Neural cell (in vitro differentiated cells): ENCODE results near the gene CCNK. TPM values are rescaled to one million over a fixed set of nuclear protein-coding genes. Genes with fewer than 3 reads are reported as not detected.

Experiments used
- H2AFZ ChIP-seq: fragments of 200-600, 300-800 bp; sonication (generic), shearing (Covaris generic); 2 replicates; pipeline ENCODE4 v1.6.0; 2014; ENCODE audit warnings: low read depth, mild to moderate bottlenecking, antibody characterized with exemption, low read length, moderate library complexity
- H3F3A ChIP-seq: fragments of 200-600 bp; shearing (Covaris generic); 2 replicates; pipeline ENCODE4 v1.6.1; 2016; ENCODE audit warnings: mild to moderate bottlenecking, moderate library complexity, mixed read lengths, antibody characterized with exemption, low read length; ENCODE audit not compliant: insufficient read depth, poor library complexity, severe bottlenecking
- H3K27ac ChIP-seq: fragments of 200-600, 300-800 bp; sonication (generic), shearing (Covaris generic); 2 replicates; pipeline ENCODE4 v1.5.1; 2014; ENCODE audit warnings: mild to moderate bottlenecking, low read length, moderate library complexity
- H3K27me3 ChIP-seq: fragments of 300-800, 200-600 bp; sonication (generic), shearing (Covaris generic); 2 replicates; pipeline ENCODE4 v1.6.0; 2014; ENCODE audit warnings: mild to moderate bottlenecking, low read depth, low read length, moderate library complexity; ENCODE audit not compliant: insufficient read depth
- H3K36me3 ChIP-seq: fragments of 300-800, 200-600 bp; sonication (generic), shearing (Covaris generic); 2 replicates; pipeline ENCODE4 v1.5.1; 2014; ENCODE audit warnings: mild to moderate bottlenecking, antibody characterized with exemption, low read length, moderate library complexity; ENCODE audit not compliant: insufficient read depth
- H3K4me2 ChIP-seq: fragments of 300-800, 200-600 bp; sonication (generic), shearing (Covaris generic); 2 replicates; pipeline ENCODE4 v1.6.0; 2014; ENCODE audit warnings: mild to moderate bottlenecking, low read length
- H3K4me3 ChIP-seq: fragments of 300-800, 200-600 bp; sonication (generic), shearing (Covaris generic); 2 replicates; pipeline ENCODE4 v1.5.1; 2014; ENCODE audit warnings: mild to moderate bottlenecking, low read length, moderate library complexity
- H3K79me2 ChIP-seq: fragments of 200-600 bp; shearing (Covaris generic); replicated peaks from 2 replicates; pipeline ENCODE4 v1.6.0; 2014; ENCODE audit warnings: mild to moderate bottlenecking, low read length, moderate library complexity; ENCODE audit not compliant: insufficient read depth
- H3K9ac ChIP-seq: fragments of 300-800, 200-600 bp; sonication (generic), shearing (Covaris generic); 2 replicates; pipeline ENCODE4 v1.6.1; 2016; ENCODE audit warnings: mild to moderate bottlenecking, low read length, mixed read lengths
- H3K9me2 ChIP-seq: fragments of 200-600 bp; shearing (Covaris generic); 2 replicates; pipeline ENCODE4 v1.6.1; 2016; ENCODE audit warnings: mild to moderate bottlenecking, low read length, mixed read lengths; ENCODE audit not compliant: insufficient read depth
- H3K9me3 ChIP-seq: fragments of 200-600, 300-800 bp; sonication (generic), shearing (Covaris generic); 2 replicates; pipeline ENCODE4 v1.6.1; 2016; ENCODE audit warnings: mild to moderate bottlenecking, mixed run types, low read length, moderate library complexity, mixed read lengths
- H4K20me1 ChIP-seq: fragments of 200-600 bp; shearing (Covaris generic); 2 replicates; pipeline ENCODE4 v1.6.1; 2016; ENCODE audit warnings: mild to moderate bottlenecking, mixed run types; ENCODE audit not compliant: insufficient read depth
- EP300 ChIP-seq: fragments of 450-650 bp; conservative IDR thresholded peaks from 2 replicates; pipeline ENCODE4 v1.6.1; 2014; ENCODE audit warnings: antibody characterized with exemption, mild to moderate bottlenecking, moderate library complexity; ENCODE audit not compliant: poor library complexity, severe bottlenecking
- EZH2 ChIP-seq: fragments of 200-600, 300-800 bp; shearing (Covaris generic), sonication (generic); IDR thresholded peaks from 2 replicates; pipeline ENCODE4 v1.6.1; 2014; ENCODE audit warnings: antibody characterized with exemption, low read length, borderline replicate concordance, mild to moderate bottlenecking; ENCODE audit not compliant: insufficient read depth, poor library complexity, severe bottlenecking
- MXI1 ChIP-seq: fragments of 450-650 bp; conservative IDR thresholded peaks from 2 replicates; pipeline ENCODE4 v1.6.1; 2014; ENCODE audit warnings: antibody characterized with exemption, mild to moderate bottlenecking; ENCODE audit not compliant: poor library complexity, severe bottlenecking
- POLR2AphosphoS5 ChIP-seq: IDR thresholded peaks from 2 replicates; pipeline ENCODE4 v1.6.1; 2012
- RAD21 ChIP-seq: fragments of 450-650 bp; conservative IDR thresholded peaks from 2 replicates; pipeline ENCODE4 v1.6.1; 2014; ENCODE audit warnings: antibody characterized with exemption, mild to moderate bottlenecking, moderate library complexity
- SMC3 ChIP-seq: fragments of 450-650 bp; conservative IDR thresholded peaks from 2 replicates; pipeline ENCODE4 v1.6.1; 2014; ENCODE audit warnings: antibody characterized with exemption, mild to moderate bottlenecking, moderate library complexity; ENCODE audit not compliant: poor library complexity
- TAF1 ChIP-seq: IDR thresholded peaks from 2 replicates; pipeline ENCODE4 v1.6.1; 2012; ENCODE audit warnings: low read depth
- polyA plus RNA-seq: library from polyadenylated mRNA; depleted of rRNA; stranded (reverse); fragments of >200 nt; gene quantifications from 2 replicates; pipeline ENCODE4 v1.2.3, GENCODE V29; 2014
- TF ChIP-seq, protein P1 (sequence below): fragments of 450-650 bp; IDR thresholded peaks from 2 replicates; pipeline ENCODE4 v1.5.1; 2014; ENCODE audit warnings: antibody characterized with exemption, mild to moderate bottlenecking, moderate library complexity; ENCODE audit not compliant: poor library complexity, severe bottlenecking
- TF ChIP-seq, protein P2 (sequence below): IDR thresholded peaks from 2 replicates; pipeline ENCODE4 v1.6.1; 2012; ENCODE audit warnings: borderline replicate concordance

Gene CCNK
- polyA plus RNA-seq, 1 donor from 2014 or later = 11.2 TPM

DNA sequence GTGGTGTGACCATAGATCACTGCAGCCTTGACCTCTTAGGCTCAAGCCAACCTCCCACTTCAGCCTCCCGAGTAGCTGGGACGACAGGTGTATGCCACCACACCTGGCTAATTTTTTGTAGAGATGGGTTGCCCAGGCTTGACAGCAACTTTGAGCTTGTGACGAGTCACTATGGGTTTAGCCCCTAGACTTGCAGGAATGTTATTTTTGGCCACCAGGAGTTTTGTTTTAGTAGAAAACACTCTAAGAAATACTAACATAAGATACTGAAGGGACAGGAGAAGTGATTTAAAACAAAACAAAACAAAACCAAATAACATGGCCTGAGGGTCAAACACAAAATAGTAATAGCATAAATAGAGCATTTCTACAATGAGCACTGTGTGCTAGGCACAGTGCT lies 27.0 kb upstream of the CCNK start:
- H3K27me3 ChIP-seq = no peaks in the 10 kb centered on the region
- no peak overlapping the region for H3K27ac ChIP-seq
- H3K79me2 ChIP-seq = no peaks in the 10 kb centered on the region
- H3K36me3 ChIP-seq = no peaks in the 10 kb centered on the region
- no peak overlapping the region for H3K4me2 ChIP-seq
- H3K9ac ChIP-seq = no peak overlapping the region
- H3K4me3 ChIP-seq = no peak overlapping the region
- H3K9me3 ChIP-seq = no peaks in the 10 kb centered on the region
- TF ChIP-seq POLR2AphosphoS5 = no peak
- TF ChIP-seq, protein P1, sequence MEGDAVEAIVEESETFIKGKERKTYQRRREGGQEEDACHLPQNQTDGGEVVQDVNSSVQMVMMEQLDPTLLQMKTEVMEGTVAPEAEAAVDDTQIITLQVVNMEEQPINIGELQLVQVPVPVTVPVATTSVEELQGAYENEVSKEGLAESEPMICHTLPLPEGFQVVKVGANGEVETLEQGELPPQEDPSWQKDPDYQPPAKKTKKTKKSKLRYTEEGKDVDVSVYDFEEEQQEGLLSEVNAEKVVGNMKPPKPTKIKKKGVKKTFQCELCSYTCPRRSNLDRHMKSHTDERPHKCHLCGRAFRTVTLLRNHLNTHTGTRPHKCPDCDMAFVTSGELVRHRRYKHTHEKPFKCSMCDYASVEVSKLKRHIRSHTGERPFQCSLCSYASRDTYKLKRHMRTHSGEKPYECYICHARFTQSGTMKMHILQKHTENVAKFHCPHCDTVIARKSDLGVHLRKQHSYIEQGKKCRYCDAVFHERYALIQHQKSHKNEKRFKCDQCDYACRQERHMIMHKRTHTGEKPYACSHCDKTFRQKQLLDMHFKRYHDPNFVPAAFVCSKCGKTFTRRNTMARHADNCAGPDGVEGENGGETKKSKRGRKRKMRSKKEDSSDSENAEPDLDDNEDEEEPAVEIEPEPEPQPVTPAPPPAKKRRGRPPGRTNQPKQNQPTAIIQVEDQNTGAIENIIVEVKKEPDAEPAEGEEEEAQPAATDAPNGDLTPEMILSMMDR = no peak
- no peaks in the 10 kb centered on the region for H4K20me1 ChIP-seq
- H3K9me2 ChIP-seq = no peaks in the 10 kb centered on the region
- no peaks in the 10 kb centered on the region for H3F3A ChIP-seq
- H2AFZ ChIP-seq = no peak overlapping the region

DNA sequence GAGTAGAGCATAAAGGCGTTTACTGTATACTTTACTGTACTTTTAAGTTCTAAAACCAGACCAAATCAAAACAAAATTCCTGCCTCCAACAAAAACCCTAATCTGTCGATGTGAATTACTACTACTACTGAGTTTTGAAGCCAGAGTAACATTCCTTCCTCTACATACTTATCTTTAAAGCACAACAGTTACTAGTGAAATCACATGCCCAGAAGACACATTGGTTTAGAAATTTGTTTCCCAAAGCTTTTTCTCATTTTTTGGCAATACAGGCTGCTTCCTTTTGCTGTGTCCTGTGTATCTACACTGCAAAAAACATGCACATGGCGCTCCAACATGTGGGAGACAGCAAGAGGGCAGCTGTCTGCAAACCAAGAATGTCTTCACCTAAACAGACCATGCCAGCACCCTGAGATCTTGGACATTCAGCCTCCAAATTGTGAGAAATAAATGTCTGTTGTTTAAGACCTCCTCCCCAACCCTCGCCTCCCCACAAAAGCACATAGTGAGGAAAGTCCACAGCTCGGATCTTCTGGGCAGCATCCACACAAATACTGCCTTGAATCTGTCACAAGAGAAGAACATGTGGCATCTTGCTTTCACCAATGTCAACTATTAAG lies 21.6 kb upstream of the CCNK start:
- Histone ChIP-seq H3K27ac (no peak overlapping the region), H3K9me2 (no peaks in the 10 kb centered on the region), H3K27me3 (no peaks in the 10 kb centered on the region), H3K9me3 (no peaks in the 10 kb centered on the region), H3K4me2 (no peak overlapping the region), H3K4me3 (no peak overlapping the region), H3F3A (no peaks in the 10 kb centered on the region), H3K36me3 (no peaks in the 10 kb centered on the region), H3K9ac (no peak overlapping the region), H4K20me1 (no peaks in the 10 kb centered on the region), H2AFZ (no peak overlapping the region), H3K79me2 (no peaks in the 10 kb centered on the region)
- TF ChIP-seq EP300 = no peak
- TF ChIP-seq TAF1 = no peak
- TF ChIP-seq, protein P1 = no peak
- TF ChIP-seq EZH2 = no peak
- no peak for TF ChIP-seq MXI1
- TF ChIP-seq, protein P2, sequence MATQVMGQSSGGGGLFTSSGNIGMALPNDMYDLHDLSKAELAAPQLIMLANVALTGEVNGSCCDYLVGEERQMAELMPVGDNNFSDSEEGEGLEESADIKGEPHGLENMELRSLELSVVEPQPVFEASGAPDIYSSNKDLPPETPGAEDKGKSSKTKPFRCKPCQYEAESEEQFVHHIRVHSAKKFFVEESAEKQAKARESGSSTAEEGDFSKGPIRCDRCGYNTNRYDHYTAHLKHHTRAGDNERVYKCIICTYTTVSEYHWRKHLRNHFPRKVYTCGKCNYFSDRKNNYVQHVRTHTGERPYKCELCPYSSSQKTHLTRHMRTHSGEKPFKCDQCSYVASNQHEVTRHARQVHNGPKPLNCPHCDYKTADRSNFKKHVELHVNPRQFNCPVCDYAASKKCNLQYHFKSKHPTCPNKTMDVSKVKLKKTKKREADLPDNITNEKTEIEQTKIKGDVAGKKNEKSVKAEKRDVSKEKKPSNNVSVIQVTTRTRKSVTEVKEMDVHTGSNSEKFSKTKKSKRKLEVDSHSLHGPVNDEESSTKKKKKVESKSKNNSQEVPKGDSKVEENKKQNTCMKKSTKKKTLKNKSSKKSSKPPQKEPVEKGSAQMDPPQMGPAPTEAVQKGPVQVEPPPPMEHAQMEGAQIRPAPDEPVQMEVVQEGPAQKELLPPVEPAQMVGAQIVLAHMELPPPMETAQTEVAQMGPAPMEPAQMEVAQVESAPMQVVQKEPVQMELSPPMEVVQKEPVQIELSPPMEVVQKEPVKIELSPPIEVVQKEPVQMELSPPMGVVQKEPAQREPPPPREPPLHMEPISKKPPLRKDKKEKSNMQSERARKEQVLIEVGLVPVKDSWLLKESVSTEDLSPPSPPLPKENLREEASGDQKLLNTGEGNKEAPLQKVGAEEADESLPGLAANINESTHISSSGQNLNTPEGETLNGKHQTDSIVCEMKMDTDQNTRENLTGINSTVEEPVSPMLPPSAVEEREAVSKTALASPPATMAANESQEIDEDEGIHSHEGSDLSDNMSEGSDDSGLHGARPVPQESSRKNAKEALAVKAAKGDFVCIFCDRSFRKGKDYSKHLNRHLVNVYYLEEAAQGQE = no peak
- no peak for TF ChIP-seq POLR2AphosphoS5
- no peak for TF ChIP-seq RAD21
- TF ChIP-seq SMC3 = no peak
